ENCODE results near the gene DNPH1.

DNA sequence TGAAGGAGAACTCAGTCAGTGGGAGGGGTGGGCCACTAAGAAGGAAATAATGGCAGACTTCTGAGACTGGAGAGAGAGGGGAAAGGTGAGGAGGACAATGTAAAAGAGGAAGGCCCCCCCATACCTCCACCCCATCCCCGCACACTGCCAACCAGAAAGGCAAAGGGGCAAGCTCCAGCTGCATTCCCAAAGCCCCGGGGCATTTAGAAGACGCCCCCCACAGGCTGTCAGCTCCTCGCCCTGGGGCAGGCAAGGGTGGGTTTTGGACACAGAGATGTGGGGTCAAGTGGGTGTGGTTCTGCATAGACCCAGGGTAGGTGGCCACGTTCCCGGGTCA lies 48.0 kb upstream of the DNPH1 start:
- TF ChIP-seq POLR2A (IDR thresholded peaks at IDR 0.05): no peak
- TF ChIP-seq, protein P1, sequence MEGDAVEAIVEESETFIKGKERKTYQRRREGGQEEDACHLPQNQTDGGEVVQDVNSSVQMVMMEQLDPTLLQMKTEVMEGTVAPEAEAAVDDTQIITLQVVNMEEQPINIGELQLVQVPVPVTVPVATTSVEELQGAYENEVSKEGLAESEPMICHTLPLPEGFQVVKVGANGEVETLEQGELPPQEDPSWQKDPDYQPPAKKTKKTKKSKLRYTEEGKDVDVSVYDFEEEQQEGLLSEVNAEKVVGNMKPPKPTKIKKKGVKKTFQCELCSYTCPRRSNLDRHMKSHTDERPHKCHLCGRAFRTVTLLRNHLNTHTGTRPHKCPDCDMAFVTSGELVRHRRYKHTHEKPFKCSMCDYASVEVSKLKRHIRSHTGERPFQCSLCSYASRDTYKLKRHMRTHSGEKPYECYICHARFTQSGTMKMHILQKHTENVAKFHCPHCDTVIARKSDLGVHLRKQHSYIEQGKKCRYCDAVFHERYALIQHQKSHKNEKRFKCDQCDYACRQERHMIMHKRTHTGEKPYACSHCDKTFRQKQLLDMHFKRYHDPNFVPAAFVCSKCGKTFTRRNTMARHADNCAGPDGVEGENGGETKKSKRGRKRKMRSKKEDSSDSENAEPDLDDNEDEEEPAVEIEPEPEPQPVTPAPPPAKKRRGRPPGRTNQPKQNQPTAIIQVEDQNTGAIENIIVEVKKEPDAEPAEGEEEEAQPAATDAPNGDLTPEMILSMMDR (IDR thresholded peaks at IDR 0.05): no peak
- no peak for TF ChIP-seq EP300 (IDR thresholded peaks at IDR 0.05)

All from upper lobe of left lung (tissue), 4 donors.